Right atrium auricular region (tissue), 2 donors: ENCODE results near the gene STIL. TPM values are rescaled to one million over a fixed set of nuclear protein-coding genes. Genes with fewer than 3 reads are reported as not detected.

Source experiments
- DNase-seq: peaks from one replicate; pipeline ENCODE4 v3.0.0-alpha.2; 2019; ENCODE audit warnings: low spot score
- H3K27ac ChIP-seq, 2 donors: fragments of 200-600 bp; sonication (generic); 1 replicate in 1 of 2; 2 replicates in 1 of 2; pipeline ENCODE4 v1.5.1; 2016 to 2019
- H3K27me3 ChIP-seq, 2 donors: fragments of 200-600 bp; sonication (generic); one replicate each; pipeline versions ENCODE4 v1.5.1 to v1.6.0; 2017 to 2019
- H3K36me3 ChIP-seq: fragments of 200-600 bp; sonication (generic); one replicate; pipeline ENCODE4 v1.5.1; 2016
- H3K4me1 ChIP-seq, 2 donors: fragments of 200-600 bp; sonication (generic); one replicate each; pipeline versions ENCODE4 v1.5.1 to v1.6.0; 2017 to 2019
- H3K4me3 ChIP-seq, 2 donors: fragments of 200-600 bp; sonication (generic); 1 replicate in 1 of 2; 2 replicates in 1 of 2; pipeline ENCODE4 v1.5.1; 2017 to 2019; ENCODE audit warnings: mild to moderate bottlenecking in 1 of 2, moderate library complexity in 1 of 2
- H3K9me3 ChIP-seq, 2 donors: fragments of 200-600 bp; sonication (generic); one replicate each; pipeline ENCODE4 v1.5.1; 2019
- CTCF ChIP-seq, 2 donors: fragments of 200-600 bp; sonication (generic); IDR thresholded peaks; one replicate each; pipeline ENCODE4 v1.5.1; 2019; ENCODE audit warnings: antibody characterized with exemption in 2 of 2
- total RNA-seq, 2 donors: library from RNA; depleted of rRNA; stranded (reverse); fragments of >200 nt; gene quantifications; one replicate each; pipeline ENCODE4 v1.1.0, GENCODE V29; 2016

Gene STIL
- total RNA-seq, 2 donors from 2014 or later, result 0.31 to 0.52 TPM

GRCh38 chr1:47231301-47232186 is 82.4 kb downstream of the STIL start:
- H3K4me3 ChIP-seq, result peak overlapping the region; percentile 40 to 48
- no peak for DNase-seq
- peak overlapping the region; percentile 78 to 81 for H3K27ac ChIP-seq
- peaks cover 22 to 45% of the 10 kb centered on the region in 2 donors for H3K27me3 ChIP-seq
- no peaks in the 10 kb centered on the region for H3K36me3 ChIP-seq
- TF ChIP-seq CTCF (IDR thresholded peaks at IDR 0.05), result no peak
- peaks cover 0 to 50% of the 10 kb centered on the region in 2 donors for H3K4me1 ChIP-seq
- H3K9me3 ChIP-seq, result no peaks in the 10 kb centered on the region

- TF ChIP-seq CTCF (IDR thresholded peaks at IDR 0.05), result no peak
- Histone ChIP-seq H3K9me3 (no peaks in the 10 kb centered on the region), H3K36me3 (no peaks in the 10 kb centered on the region), H3K4me3 (peak overlapping the region; percentile 40 to 48), H3K27ac (peak overlapping the region; percentile 78 to 81), H3K27me3 (peaks cover 26 to 49% of the 10 kb centered on the region in 2 donors), H3K4me1 (peaks cover 0 to 54% of the 10 kb centered on the region in 2 donors)
- no peak for DNase-seq
Observed at GRCh38 chr1:47230692-47231300, 83.2 kb downstream of the STIL start.

- Histone ChIP-seq H3K36me3 (no peaks in the 10 kb centered on the region), H3K9me3 (no peaks in the 10 kb centered on the region), H3K27me3 (peaks cover 29 to 55% of the 10 kb centered on the region in 2 donors), H3K27ac (peak overlapping the region; percentile 78 to 81), H3K4me3 (peak overlapping the region; percentile 40 to 48), H3K4me1 (peaks cover 0 to 54% of the 10 kb centered on the region in 2 donors)
- DNase-seq, result no peak
- no peak for TF ChIP-seq CTCF (IDR thresholded peaks at IDR 0.05)
Observed at GRCh38 chr1:47229886-47230691, 83.9 kb downstream of the STIL start.

GRCh38 chr1:47229031-47229885 is 84.7 kb downstream of the STIL start:
- H3K4me1 ChIP-seq, result peaks cover 0 to 55% of the 10 kb centered on the region in 2 donors
- H3K36me3 ChIP-seq, result no peaks in the 10 kb centered on the region
- peak overlapping the region; percentile 40 to 48 for H3K4me3 ChIP-seq
- no peaks in the 10 kb centered on the region for H3K9me3 ChIP-seq
- no peak for TF ChIP-seq CTCF (IDR thresholded peaks at IDR 0.05)
- DNase-seq, result no peak
- H3K27me3 ChIP-seq, result peaks cover 29 to 62% of the 10 kb centered on the region in 2 donors
- peak overlapping the region; percentile 78 to 81 for H3K27ac ChIP-seq

- no peak for TF ChIP-seq CTCF (IDR thresholded peaks at IDR 0.05)
- peaks cover 29 to 62% of the 10 kb centered on the region in 2 donors for H3K27me3 ChIP-seq
- H3K4me3 ChIP-seq, result peak overlapping the region; percentile 40 to 48
- H3K4me1 ChIP-seq, result peaks cover 0 to 55% of the 10 kb centered on the region in 2 donors
- DNase-seq, result no peak
- no peaks in the 10 kb centered on the region for H3K9me3 ChIP-seq
- H3K36me3 ChIP-seq, result no peaks in the 10 kb centered on the region
- peak overlapping the region; percentile 78 to 81 for H3K27ac ChIP-seq
Observed at GRCh38 chr1:47228644-47229030, 85.3 kb downstream of the STIL start.
